Measurements from ENCODE around the gene CTXN3. TPM values are rescaled to one million over a fixed set of nuclear protein-coding genes. Genes with fewer than 3 reads are reported as not detected.

CTXN3 gene
- total RNA-seq, 1 donor from 2014 or later: not detected

DNA sequence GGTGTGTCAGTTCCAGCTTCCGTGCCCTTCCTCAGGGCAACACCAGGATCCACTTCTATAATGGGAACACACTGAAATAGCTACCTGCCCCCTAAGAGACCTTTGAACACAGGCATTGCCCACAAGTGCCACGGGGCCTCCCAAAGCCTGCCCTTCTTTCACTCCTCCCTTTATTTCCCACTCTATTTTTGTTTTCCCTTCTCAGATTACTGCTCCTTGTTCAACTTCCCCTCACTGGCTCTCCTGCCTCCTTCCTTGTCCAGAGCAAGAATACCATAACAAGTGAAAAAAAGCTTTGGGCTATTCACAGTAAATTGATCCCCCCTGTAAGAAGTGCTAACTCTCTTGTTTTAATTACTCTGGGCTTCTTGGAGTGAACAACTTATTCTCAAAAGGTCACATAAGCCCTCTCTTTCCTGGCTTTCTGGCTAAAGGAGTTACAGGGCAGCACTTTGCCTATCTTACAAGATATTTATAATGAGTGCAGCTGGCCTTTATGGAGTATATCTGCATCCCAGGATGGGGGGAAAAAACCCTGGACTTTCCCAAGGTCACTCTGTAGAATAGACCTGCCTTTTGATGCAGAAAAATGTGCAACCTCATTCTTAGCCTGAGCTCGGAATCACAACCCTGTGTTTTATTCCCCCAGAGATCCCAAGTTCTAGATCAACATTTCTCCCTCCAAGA is 11.3 kb downstream of the CTXN3 start:
- H3K4me2 ChIP-seq: peak overlapping the region; percentile 49
- Mint-ChIP-seq H3K27me3 (ENCODE audit: insufficient read depth, low read depth) (no peaks in the 10 kb centered on the region), H3K4me1 (peaks cover 32% of the 10 kb centered on the region), H3K36me3 (no peaks in the 10 kb centered on the region), H3K27ac (peak overlapping the region; percentile 94), H3K4me3 (no peak overlapping the region), H3K9me3 (no peaks in the 10 kb centered on the region)
- H3K27me3 ChIP-seq: no peaks in the 10 kb centered on the region
- no peaks in the 10 kb centered on the region for H4K20me1 ChIP-seq (ENCODE audit: low read depth)
- H2AFZ ChIP-seq (replicated peaks): peak overlapping the region; percentile 7
- DNase-seq (ENCODE audit: low spot score): peak; percentile 42
- H3K27ac ChIP-seq: peak overlapping the region; percentile 54
- peaks cover 44% of the 10 kb centered on the region for H3K4me1 ChIP-seq
- no peaks in the 10 kb centered on the region for H3K36me3 ChIP-seq
- no peak for TF ChIP-seq EZH2 (IDR thresholded peaks at IDR 0.05)
- no peak for TF ChIP-seq EZH2phosphoT487 (IDR thresholded peaks at IDR 0.05)
- TF ChIP-seq, protein P1, sequence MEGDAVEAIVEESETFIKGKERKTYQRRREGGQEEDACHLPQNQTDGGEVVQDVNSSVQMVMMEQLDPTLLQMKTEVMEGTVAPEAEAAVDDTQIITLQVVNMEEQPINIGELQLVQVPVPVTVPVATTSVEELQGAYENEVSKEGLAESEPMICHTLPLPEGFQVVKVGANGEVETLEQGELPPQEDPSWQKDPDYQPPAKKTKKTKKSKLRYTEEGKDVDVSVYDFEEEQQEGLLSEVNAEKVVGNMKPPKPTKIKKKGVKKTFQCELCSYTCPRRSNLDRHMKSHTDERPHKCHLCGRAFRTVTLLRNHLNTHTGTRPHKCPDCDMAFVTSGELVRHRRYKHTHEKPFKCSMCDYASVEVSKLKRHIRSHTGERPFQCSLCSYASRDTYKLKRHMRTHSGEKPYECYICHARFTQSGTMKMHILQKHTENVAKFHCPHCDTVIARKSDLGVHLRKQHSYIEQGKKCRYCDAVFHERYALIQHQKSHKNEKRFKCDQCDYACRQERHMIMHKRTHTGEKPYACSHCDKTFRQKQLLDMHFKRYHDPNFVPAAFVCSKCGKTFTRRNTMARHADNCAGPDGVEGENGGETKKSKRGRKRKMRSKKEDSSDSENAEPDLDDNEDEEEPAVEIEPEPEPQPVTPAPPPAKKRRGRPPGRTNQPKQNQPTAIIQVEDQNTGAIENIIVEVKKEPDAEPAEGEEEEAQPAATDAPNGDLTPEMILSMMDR (IDR thresholded peaks at IDR 0.05): no peak
- H3K4me3 ChIP-seq: no peak overlapping the region
- H3K9ac ChIP-seq: no peak overlapping the region
- H3K9me3 ChIP-seq (ENCODE audit: low read depth): no peaks in the 10 kb centered on the region
- H3F3A ChIP-seq (ENCODE audit: low read depth): peaks cover 30% of the 10 kb centered on the region
- H3K79me2 ChIP-seq (ENCODE audit: low read depth): no peaks in the 10 kb centered on the region

DNA sequence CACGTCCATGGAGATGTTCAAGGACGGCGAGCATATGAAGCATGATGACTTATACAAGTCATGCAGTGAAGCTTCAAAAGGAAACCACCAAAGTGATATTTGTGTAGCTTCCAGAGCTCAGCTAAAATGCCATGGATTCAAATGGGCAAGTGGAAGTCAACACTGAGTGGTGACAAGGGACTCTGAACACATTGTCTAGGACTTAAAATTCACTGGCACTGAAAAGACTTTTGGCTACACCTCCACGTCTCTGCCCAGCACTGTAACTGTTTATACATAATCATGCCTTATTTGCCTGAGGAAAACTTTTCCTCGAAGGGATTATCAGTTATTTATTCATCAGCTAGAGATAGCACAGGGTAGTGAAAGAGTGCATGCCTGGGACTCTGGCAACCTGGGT is 15.2 kb downstream of the CTXN3 start:
- no peak overlapping the region for H3K4me3 Mint-ChIP-seq
- Histone ChIP-seq H3K79me2 (ENCODE audit: low read depth) (no peaks in the 10 kb centered on the region), H3K9ac (no peak overlapping the region), H3K9me3 (ENCODE audit: low read depth) (no peaks in the 10 kb centered on the region), H3K4me1 (peaks cover 28% of the 10 kb centered on the region), H3K27me3 (no peaks in the 10 kb centered on the region), H3F3A (ENCODE audit: low read depth) (peaks cover 30% of the 10 kb centered on the region), H4K20me1 (ENCODE audit: low read depth) (no peaks in the 10 kb centered on the region), H3K4me2 (no peak overlapping the region), H2AFZ (replicated peaks) (no peak overlapping the region), H3K4me3 (no peak overlapping the region), H3K36me3 (no peaks in the 10 kb centered on the region), H3K27ac (no peak overlapping the region)
- TF ChIP-seq, protein P1 (IDR thresholded peaks at IDR 0.05): no peak
- TF ChIP-seq EZH2 (IDR thresholded peaks at IDR 0.05): no peak
- TF ChIP-seq EZH2phosphoT487 (IDR thresholded peaks at IDR 0.05): no peak
- peaks cover 23% of the 10 kb centered on the region for H3K4me1 Mint-ChIP-seq
- H3K9me3 Mint-ChIP-seq: no peaks in the 10 kb centered on the region
- no peaks in the 10 kb centered on the region for H3K36me3 Mint-ChIP-seq
- no peak for DNase-seq (ENCODE audit: low spot score)
- no peaks in the 10 kb centered on the region for H3K27me3 Mint-ChIP-seq (ENCODE audit: insufficient read depth, low read depth)
- H3K27ac Mint-ChIP-seq: no peak overlapping the region

DNA sequence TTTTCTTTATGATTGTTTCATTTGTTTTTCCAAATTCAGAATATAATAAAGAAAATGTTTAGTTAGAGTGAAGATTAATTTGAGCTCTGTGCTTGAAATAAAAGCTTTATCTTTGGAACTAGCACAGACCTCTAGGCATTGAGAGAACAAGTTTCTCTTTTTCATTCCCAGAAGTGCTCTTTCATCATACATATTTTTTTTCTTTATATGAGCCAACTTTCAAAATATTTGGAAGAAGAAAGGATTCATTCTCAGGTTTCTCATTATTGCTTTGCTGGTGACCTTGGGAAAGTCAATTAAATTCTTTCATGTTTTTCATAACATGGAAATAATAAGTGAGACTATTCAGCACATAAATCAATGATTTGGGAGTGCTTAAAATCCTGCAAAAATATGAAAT is 16.8 kb downstream of the CTXN3 start:
- Histone ChIP-seq H2AFZ (replicated peaks) (no peak overlapping the region), H3K4me2 (no peak overlapping the region), H3K27me3 (no peaks in the 10 kb centered on the region), H4K20me1 (ENCODE audit: low read depth) (no peaks in the 10 kb centered on the region), H3K9me3 (ENCODE audit: low read depth) (no peaks in the 10 kb centered on the region), H3K9ac (no peak overlapping the region), H3K4me3 (no peak overlapping the region), H3F3A (ENCODE audit: low read depth) (peaks cover 14% of the 10 kb centered on the region), H3K79me2 (ENCODE audit: low read depth) (no peaks in the 10 kb centered on the region), H3K4me1 (peaks cover 12% of the 10 kb centered on the region), H3K27ac (no peak overlapping the region), H3K36me3 (no peaks in the 10 kb centered on the region)
- DNase-seq (ENCODE audit: low spot score): no peak
- TF ChIP-seq, protein P1 (IDR thresholded peaks at IDR 0.05): no peak
- TF ChIP-seq EZH2phosphoT487 (IDR thresholded peaks at IDR 0.05): no peak
- no peak for TF ChIP-seq EZH2 (IDR thresholded peaks at IDR 0.05)
- Mint-ChIP-seq H3K27ac (no peak overlapping the region), H3K4me3 (no peak overlapping the region), H3K36me3 (no peaks in the 10 kb centered on the region), H3K9me3 (no peaks in the 10 kb centered on the region), H3K27me3 (ENCODE audit: insufficient read depth, low read depth) (no peaks in the 10 kb centered on the region), H3K4me1 (peaks cover 11% of the 10 kb centered on the region)

Data from neural progenitor cell (in vitro differentiated cells).